GM19025 (cell line): ENCODE results near the gene DHX36.

Experiments
- ATAC-seq: cut with Tn5 transposase; IDR thresholded peaks from one replicate; pipeline ENCODE4 v1.9.1; 2021; ENCODE audit warnings: mild to moderate bottlenecking, low read depth, moderate library complexity; ENCODE audit not compliant: unreplicated experiment

Gene DHX36

DNA sequence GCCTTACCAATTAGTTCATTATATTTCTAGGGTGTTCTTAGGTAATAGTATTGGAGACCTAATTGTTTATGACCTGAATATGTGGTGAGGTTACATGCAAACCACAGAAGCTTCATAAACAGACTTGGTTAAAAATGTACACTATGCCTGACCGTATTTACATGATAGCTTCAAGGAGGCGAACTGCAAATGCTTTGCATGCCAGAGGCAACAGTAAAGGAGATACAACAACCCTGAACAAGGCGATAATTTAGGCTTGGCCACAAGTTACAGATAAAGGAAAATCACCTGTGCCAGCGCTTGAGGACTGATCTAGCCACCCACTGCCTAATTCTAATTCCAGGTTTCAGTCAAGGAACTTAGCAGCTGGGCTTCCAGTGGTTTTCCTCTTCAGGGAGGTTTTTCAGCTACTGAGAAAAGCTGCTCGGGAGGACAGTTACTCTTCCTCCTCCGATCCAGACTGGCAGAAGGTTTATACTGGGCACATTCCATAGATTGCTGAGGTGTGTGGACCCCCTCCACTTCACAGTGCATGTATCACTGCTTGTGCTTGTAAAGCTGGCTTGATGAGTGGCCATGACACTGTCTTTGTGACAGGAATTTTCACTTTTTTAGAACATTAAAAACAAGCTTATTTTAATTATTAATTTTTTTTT lies 95.6 kb downstream of the DHX36 start:
- ATAC-seq: no peak

DNA sequence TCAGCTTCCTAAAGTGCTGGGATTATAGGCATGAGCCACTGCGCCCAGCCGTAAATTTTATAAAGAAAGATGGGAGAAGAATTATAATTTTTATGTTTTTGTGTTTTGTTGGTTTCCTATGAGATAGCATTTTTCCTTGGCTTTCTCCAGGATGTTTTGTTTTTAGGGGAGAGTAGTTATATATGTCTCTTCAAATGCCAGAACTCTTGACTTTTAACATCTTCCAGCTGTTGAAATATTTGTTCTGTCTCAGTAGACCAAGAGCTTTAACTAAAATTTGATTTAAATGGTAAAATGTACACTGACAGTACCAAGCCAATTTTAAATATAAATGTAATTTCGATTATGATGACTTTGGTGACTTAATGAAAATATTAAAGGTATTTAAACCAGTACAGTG lies 96.8 kb downstream of the DHX36 start:
- no peak for ATAC-seq

DNA sequence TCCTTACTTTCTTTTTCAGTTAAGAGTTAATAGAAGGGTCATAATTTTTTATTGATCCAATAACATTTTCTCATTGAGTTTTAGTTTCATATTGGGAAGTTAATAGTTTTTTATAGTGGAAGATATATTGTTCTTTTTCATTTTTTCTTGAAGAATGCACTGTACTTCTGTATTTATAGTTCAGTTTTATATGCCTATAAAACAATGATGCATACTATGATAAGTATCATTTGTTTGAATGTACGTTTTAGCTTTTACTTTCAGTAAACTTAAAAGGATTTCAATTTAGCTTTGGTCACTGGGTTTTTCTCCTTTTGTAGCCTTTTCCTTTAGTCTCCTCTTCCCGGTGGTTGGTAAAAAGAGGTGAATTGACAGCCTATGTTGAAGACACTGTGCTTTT lies 98.8 kb downstream of the DHX36 start:
- ATAC-seq: no peak

DNA sequence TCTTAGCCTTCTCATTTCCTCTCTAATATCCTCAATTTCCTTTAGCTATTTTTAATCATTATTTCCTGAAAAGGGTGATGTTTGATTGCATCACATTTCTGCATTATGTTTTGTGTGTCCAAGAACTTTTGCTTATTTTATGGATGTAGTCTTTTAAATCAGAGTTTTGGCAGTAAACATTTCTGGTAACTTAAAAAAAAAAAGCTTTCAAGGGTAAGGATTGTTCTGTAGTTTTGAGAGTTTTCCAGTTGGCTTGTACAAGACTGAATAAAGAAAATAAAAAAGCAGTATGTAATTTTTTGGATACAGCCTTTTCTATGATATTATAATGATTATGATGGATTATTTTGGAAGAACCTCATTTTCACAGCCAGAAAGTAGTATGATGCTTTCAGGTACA lies 99.4 kb downstream of the DHX36 start:
- ATAC-seq: no peak

DNA sequence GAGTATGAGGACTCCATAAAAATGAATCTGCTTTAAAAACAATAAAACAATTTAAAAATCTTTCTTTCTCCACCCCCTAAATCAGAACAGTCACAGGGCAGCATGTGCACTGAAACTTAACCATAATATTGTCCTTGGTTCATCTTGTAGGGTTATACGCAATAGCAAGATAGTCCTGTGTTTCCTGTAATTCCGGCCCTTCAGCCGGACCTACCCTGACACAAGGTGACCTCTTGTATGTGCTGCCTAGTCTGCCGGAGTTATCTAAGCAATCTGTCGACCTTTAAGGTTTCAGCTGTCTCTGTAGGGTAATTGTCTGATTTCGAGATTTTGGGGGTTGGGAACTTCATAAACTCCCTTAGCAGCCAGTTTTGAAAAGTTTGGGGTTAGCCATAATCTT lies 99.9 kb downstream of the DHX36 start:
- ATAC-seq: no peak

DNA sequence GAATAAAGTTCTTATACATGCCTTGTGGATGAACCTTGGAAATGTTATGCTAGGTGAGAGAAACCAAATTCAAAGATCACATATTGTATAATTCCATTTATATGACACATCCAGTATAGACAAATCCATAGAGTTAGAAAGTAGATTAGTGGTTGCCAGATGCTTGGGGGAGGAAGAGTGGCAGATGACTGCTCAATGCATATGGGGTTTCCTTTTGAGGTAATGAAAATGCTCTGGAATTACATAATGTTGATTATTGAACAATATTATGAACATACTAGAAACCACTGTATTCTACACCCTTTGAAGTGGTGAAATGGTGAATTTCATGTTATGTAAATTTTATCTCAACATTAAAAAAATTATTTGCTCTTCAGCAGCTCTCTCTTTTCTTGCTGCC lies 100.8 kb downstream of the DHX36 start:
- no peak for ATAC-seq
